SJCRH30 (cell line): Measurements from ENCODE around the gene ZNRF2. TPM values are rescaled to one million over a fixed set of nuclear protein-coding genes. Genes with fewer than 3 reads are reported as not detected.
"Not testable (repeated sequence)": the region's sequence is repeated elsewhere in the genome, so short reads cannot be mapped to it uniquely, and the experiment has no call there.

Source experiments
- DNase-seq, 2 experiments: peaks; one replicate each; pipeline ENCODE4 v3.0.0-alpha.2; 2015 to 2020
- H3K27ac ChIP-seq: fragments of 250-450 bp; sonication (Bioruptor Pico); 2 replicates; pipeline ENCODE4 v1.5.1; 2020; ENCODE audit warnings: mild to moderate bottlenecking, moderate library complexity
- H3K27me3 ChIP-seq: fragments of 250-450 bp; sonication (Bioruptor Pico); 2 replicates; pipeline ENCODE4 v1.5.1; 2020; ENCODE audit warnings: mild to moderate bottlenecking, moderate library complexity
- H3K36me3 ChIP-seq: fragments of 250-450 bp; sonication (Bioruptor Pico); 2 replicates; pipeline ENCODE4 v1.5.1; 2020; ENCODE audit warnings: mild to moderate bottlenecking, moderate library complexity
- H3K4me1 ChIP-seq: fragments of 250-450 bp; sonication (Bioruptor Pico); 2 replicates; pipeline ENCODE4 v1.5.1; 2020; ENCODE audit warnings: mild to moderate bottlenecking, moderate library complexity
- H3K4me3 ChIP-seq: fragments of 250-450 bp; sonication (Bioruptor Pico); 2 replicates; pipeline ENCODE4 v1.5.1; 2020; ENCODE audit warnings: mild to moderate bottlenecking, moderate library complexity
- H3K9me3 ChIP-seq: fragments of 250-450 bp; sonication (Bioruptor Pico); replicated peaks from 2 replicates; pipeline ENCODE4 v1.5.1; 2020; ENCODE audit warnings: mild to moderate bottlenecking, moderate library complexity
- total RNA-seq: library from RNA; depleted of rRNA; stranded (reverse); fragments of >200 nt; shearing (Covaris generic); gene quantifications from 2 replicates; pipeline ENCODE4 v1.2.3, GENCODE V29; 2014

ZNRF2 gene
- total RNA-seq, 1 experiment from 2014 or later = 35.2 TPM

- Histone ChIP-seq H3K27me3 (no peaks in the 10 kb centered on the region), H3K9me3 (no peaks in the 10 kb centered on the region), H3K27ac (peak overlapping the region; percentile 13; the same call in 1 of the 2 replicates), H3K36me3 (no peaks in the 10 kb centered on the region), H3K4me1 (peaks cover 19% of the 10 kb centered on the region), H3K4me3 (no peak overlapping the region)
- DNase-seq = peak; percentile 67 to 81
Measured at GRCh38 chr7:30252885-30253795, 31.3 kb upstream of the ZNRF2 start.

GRCh38 chr7:30253796-30254165 lies 30.6 kb upstream of the ZNRF2 start:
- Histone ChIP-seq H3K36me3 (no peaks in the 10 kb centered on the region), H3K4me1 (peaks cover 16% of the 10 kb centered on the region), H3K4me3 (no peak overlapping the region), H3K9me3 (no peaks in the 10 kb centered on the region), H3K27me3 (no peaks in the 10 kb centered on the region), H3K27ac (no peak overlapping the region)
- no peak for DNase-seq

GRCh38 chr7:30254248-30254647 lies 30.1 kb upstream of the ZNRF2 start:
- H3K27ac ChIP-seq = no peak overlapping the region
- H3K4me3 ChIP-seq = no peak overlapping the region
- H3K36me3 ChIP-seq = no peaks in the 10 kb centered on the region
- H3K27me3 ChIP-seq = no peaks in the 10 kb centered on the region
- no peaks in the 10 kb centered on the region for H3K9me3 ChIP-seq
- DNase-seq = no peak
- H3K4me1 ChIP-seq = peaks cover 16% of the 10 kb centered on the region

- Histone ChIP-seq H3K27ac (no peak overlapping the region), H3K4me3 (no peak overlapping the region), H3K27me3 (no peaks in the 10 kb centered on the region), H3K36me3 (no peaks in the 10 kb centered on the region), H3K9me3 (no peaks in the 10 kb centered on the region), H3K4me1 (peaks cover 17% of the 10 kb centered on the region)
- DNase-seq = no peak
Measured at GRCh38 chr7:30254717-30255063, 29.7 kb upstream of the ZNRF2 start.

GRCh38 chr7:30255064-30255769 lies 29.2 kb upstream of the ZNRF2 start:
- Histone ChIP-seq H3K27ac (no peak overlapping the region), H3K36me3 (no peaks in the 10 kb centered on the region), H3K9me3 (no peaks in the 10 kb centered on the region; the same call in 1 of the 2 replicates), H3K4me1 (peaks cover 22% of the 10 kb centered on the region), H3K27me3 (no peaks in the 10 kb centered on the region), H3K4me3 (no peak overlapping the region)
- DNase-seq = no peak

GRCh38 chr7:30256349-30256858 lies 28.0 kb upstream of the ZNRF2 start:
- Histone ChIP-seq H3K4me1 (peaks cover 29% of the 10 kb centered on the region), H3K9me3 (no peaks in the 10 kb centered on the region; the same call in 1 of the 2 replicates), H3K27me3 (no peaks in the 10 kb centered on the region), H3K4me3 (no peak overlapping the region), H3K27ac (no peak overlapping the region), H3K36me3 (no peaks in the 10 kb centered on the region)
- no peak for DNase-seq

GRCh38 chr7:30260246-30260768 lies 24.1 kb upstream of the ZNRF2 start:
- Histone ChIP-seq H3K4me3 (no peak overlapping the region), H3K36me3 (no peaks in the 10 kb centered on the region), H3K27me3 (no peaks in the 10 kb centered on the region), H3K4me1 (peaks cover 32% of the 10 kb centered on the region), H3K27ac (no peak overlapping the region), H3K9me3 (no peaks in the 10 kb centered on the region; the same call in 1 of the 2 replicates)
- DNase-seq = peak; percentile 54 to 75

GRCh38 chr7:30263090-30263710 lies 21.2 kb upstream of the ZNRF2 start:
- Histone ChIP-seq H3K27me3 (no peaks in the 10 kb centered on the region), H3K4me1 (peaks cover 32% of the 10 kb centered on the region), H3K36me3 (no peaks in the 10 kb centered on the region), H3K9me3 (no peaks in the 10 kb centered on the region; the same call in 1 of the 2 replicates), H3K27ac (peak overlapping the region; percentile 92), H3K4me3 (peak overlapping the region; percentile 50)
- peak; percentile 59 to 75 for DNase-seq

- Histone ChIP-seq H3K9me3 (no peaks in the 10 kb centered on the region; the same call in 1 of the 2 replicates), H3K36me3 (no peaks in the 10 kb centered on the region), H3K4me1 (peaks cover 32% of the 10 kb centered on the region), H3K27ac (peak overlapping the region; percentile 92), H3K27me3 (no peaks in the 10 kb centered on the region), H3K4me3 (no peak overlapping the region)
- no peak for DNase-seq
Measured at GRCh38 chr7:30264052-30264451, 20.3 kb upstream of the ZNRF2 start.

- not testable (repeated sequence) for H3K27me3 ChIP-seq, H3K36me3 ChIP-seq, H3K4me3 ChIP-seq, DNase-seq, H3K9me3 ChIP-seq, H3K27ac ChIP-seq
- peaks cover 26% of the 10 kb centered on the region for H3K4me1 ChIP-seq
Measured at GRCh38 chr7:30265189-30265588, 19.2 kb upstream of the ZNRF2 start.

- no peak for DNase-seq
Measured at GRCh38 chr7:30266686-30267085, 17.7 kb upstream of the ZNRF2 start.

GRCh38 chr7:30268586-30268985 lies 15.8 kb upstream of the ZNRF2 start:
- no peaks in the 10 kb centered on the region for H3K9me3 ChIP-seq
- peaks cover 7% of the 10 kb centered on the region for H3K4me1 ChIP-seq
- H3K36me3 ChIP-seq = no peaks in the 10 kb centered on the region
- no peak overlapping the region for H3K4me3 ChIP-seq
- no peak overlapping the region for H3K27ac ChIP-seq
- H3K27me3 ChIP-seq = no peaks in the 10 kb centered on the region
- DNase-seq = no peak

More at GRCh38 chr7:30266686-30267085, 17.7 kb upstream of the ZNRF2 start:
- Histone ChIP-seq H3K27ac (no peak overlapping the region), H3K9me3 (no peaks in the 10 kb centered on the region), H3K4me1 (peaks cover 19% of the 10 kb centered on the region), H3K27me3 (no peaks in the 10 kb centered on the region), H3K4me3 (no peak overlapping the region), H3K36me3 (no peaks in the 10 kb centered on the region)

- H3K4me1 ChIP-seq = no peaks in the 10 kb centered on the region
Measured at GRCh38 chr7:30269490-30269889, 14.9 kb upstream of the ZNRF2 start.

GRCh38 chr7:30270921-30271320 lies 13.5 kb upstream of the ZNRF2 start:
- H3K4me1 ChIP-seq = no peaks in the 10 kb centered on the region
- H3K27ac ChIP-seq = no peak overlapping the region
- H3K36me3 ChIP-seq = no peaks in the 10 kb centered on the region
- no peaks in the 10 kb centered on the region for H3K27me3 ChIP-seq
- no peak for DNase-seq
- H3K4me3 ChIP-seq = no peak overlapping the region
- H3K9me3 ChIP-seq = no peaks in the 10 kb centered on the region

More at GRCh38 chr7:30269490-30269889, 14.9 kb upstream of the ZNRF2 start:
- H3K27me3 ChIP-seq = no peaks in the 10 kb centered on the region
- H3K36me3 ChIP-seq = no peaks in the 10 kb centered on the region
- H3K27ac ChIP-seq = no peak overlapping the region
- H3K9me3 ChIP-seq = no peaks in the 10 kb centered on the region
- DNase-seq = no peak
- H3K4me3 ChIP-seq = no peak overlapping the region
